HS-27A (cell line): ENCODE data around the gene CTPS2.
"Not testable (repeated sequence)": the region's sequence is repeated elsewhere in the genome, so short reads cannot be mapped to it uniquely, and the experiment has no call there.

Experiments
- DNase-seq: peaks from one replicate; pipeline ENCODE4 v3.0.0-alpha.2; 2012; ENCODE audit warnings: low read depth, missing footprints

Gene CTPS2

GRCh38 chrX:16712548-16713155, at the start of gene CTPS2:
Gene CTPS2 (minus strand): TSS chrX:16712669. CDS start chrX:16702902, 9,767 bp downstream.
- no peak for DNase-seq

GRCh38 chrX:16761500-16761899, 49.0 kb upstream of the CTPS2 start:
- DNase-seq, result not testable (repeated sequence)

- DNase-seq, result no peak
Observed at GRCh38 chrX:16756724-16757123, 44.3 kb upstream of the CTPS2 start.

DNA sequence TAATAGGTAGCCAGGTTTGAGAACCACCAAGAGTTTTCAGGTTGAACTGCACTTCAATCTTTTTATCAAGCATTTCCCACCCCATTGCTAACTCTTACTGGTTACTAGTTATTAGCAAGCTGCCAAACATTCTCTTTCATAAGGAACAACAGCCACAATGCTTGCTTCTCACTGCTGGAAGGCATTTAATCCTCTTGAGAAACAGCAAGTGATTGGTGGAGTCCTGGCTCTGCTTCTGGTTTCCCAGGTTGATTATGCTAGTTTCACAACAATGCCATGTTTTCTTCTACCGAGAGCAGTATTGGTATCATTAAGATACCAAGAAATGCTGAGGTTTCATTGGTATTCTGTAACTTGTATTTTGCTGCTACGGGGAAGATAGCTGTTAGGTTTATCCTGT, 41.5 kb upstream of the CTPS2 start:
- DNase-seq, result no peak

DNA sequence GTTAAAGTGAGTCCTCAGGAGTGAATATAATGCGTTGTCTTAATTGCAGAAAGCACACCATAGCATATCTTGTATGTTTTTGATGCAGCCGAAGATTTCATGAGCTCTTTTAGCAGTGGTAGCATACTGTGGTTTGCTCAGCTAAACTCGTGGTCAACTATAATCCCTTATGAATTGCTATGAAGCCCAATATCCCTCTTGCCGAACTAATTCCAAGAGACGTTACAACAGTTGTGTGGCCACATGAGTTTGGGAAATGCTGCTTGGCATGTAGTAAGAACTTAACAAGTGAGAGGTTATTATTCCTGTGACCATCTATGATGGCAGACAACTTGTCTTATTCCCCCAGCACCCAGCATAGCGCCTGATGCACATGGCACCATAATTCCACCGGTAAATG, 37.7 kb upstream of the CTPS2 start:
- no peak for DNase-seq

DNA sequence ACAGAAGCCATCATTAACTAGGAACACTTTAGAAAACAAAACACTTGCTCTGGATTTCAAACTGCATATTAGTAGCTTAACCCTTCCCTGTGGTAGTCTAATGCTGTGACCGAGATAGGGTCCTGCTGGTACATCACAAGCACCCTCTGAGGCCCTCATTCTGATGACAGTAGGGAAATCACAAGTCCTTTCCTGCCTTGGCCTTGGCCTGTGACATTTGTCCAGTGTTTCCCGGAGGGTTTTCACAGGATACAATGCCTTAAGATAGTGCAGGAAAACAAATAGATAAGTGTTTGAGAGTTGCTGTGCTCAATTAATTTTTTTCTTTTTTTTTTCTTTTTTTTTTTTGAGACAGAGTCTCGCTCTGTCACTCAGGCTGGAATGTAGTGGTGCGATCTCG, 36.0 kb upstream of the CTPS2 start:
- DNase-seq, result no peak

GRCh38 chrX:16745659-16746058, 33.2 kb upstream of the CTPS2 start:
- no peak for DNase-seq

- no peak for DNase-seq
Observed at GRCh38 chrX:16745102-16745501, 32.6 kb upstream of the CTPS2 start.

GRCh38 chrX:16743604-16744325, 31.3 kb upstream of the CTPS2 start:
- DNase-seq, result no peak

DNA sequence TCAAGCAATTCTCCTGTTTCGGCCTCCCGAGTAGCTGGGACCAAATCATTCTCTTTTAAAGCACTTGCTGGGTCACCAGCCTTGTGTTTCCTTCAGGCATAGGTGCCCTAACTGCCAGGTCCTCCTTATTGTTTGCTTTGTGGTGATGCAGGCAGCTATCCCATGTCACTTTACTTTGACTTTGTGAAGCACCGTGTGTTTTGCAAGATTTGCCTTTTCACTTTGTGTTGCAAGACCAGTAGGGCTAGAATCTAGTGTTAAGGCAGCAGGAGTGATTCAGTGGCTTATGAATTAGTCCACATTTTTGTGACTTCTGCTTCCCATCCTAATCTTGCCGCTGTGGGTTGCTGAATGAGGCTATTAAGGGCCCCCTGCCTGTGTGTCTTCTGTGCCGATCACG, 27.1 kb upstream of the CTPS2 start:
- DNase-seq, result no peak

GRCh38 chrX:16737024-16737423, 24.6 kb upstream of the CTPS2 start:
- DNase-seq, result no peak

- no peak for DNase-seq
Observed at GRCh38 chrX:16733013-16733412, 20.5 kb upstream of the CTPS2 start.

DNA sequence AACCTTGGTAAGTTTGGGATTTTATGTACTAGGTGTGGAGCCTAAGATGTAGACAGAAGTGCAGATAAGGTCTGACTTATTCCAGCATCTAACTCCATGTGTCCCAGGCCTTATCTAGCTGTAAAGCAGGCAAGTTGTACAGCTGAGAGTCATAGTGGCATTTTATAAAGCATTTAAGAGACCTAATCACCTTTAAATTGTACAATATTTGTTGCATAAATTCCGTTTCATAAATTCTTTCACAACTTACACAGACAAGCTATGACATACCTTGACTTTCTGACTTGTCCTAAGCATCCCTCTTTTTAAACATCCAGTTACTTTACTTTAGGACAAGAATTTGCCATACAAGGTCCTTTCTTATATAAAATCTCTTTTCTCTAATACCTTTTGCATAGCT, 18.0 kb upstream of the CTPS2 start:
- no peak for DNase-seq

GRCh38 chrX:16727637-16728036, 15.2 kb upstream of the CTPS2 start:
- DNase-seq, result no peak

- not testable (repeated sequence) for DNase-seq
Observed at GRCh38 chrX:16726347-16726988, 14.0 kb upstream of the CTPS2 start.

DNA sequence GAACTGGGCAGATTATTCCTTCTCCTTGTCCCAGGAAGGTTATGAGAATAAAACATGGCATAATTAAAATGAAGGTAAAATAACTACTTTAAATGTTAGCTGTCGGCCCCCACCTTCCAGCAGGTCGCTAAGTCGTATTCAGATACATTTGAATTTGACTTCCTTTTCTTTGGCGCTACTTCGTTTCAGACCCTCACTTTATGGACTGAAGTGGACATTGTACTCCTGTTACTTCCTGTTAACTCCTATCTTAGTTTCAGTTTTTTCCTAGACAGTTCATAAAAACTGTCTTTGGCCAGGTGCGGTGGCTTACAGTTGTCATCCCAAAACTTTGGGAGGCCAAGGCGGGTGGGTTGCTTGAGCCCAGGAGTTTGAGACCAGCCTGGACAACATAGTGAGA, 12.6 kb upstream of the CTPS2 start:
- DNase-seq, result no peak

DNA sequence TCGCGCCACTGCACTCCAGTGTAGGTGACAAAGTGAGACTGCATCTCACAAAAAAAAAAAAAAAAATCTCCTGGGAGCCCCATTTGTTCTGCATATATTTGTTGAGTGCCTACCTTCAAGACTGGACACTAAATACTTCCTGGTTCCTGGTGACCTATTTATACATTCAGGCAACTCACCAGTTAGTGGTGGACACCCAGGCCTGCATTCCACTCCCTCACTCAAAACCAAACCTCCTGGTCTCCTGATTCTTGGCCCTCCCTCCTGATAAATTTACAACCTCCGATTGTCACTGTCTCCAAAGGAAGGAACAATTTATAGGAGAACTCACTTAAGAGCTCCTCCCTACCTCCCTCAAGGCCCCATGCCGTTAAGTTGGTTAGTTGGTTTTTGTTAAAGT, 10.0 kb upstream of the CTPS2 start:
- no peak for DNase-seq

- DNase-seq, result peak; percentile 76
Observed at GRCh38 chrX:16719334-16720084, 7.0 kb upstream of the CTPS2 start, which contains the start of gene SYAP1. Gene SYAP1 (plus strand): TSS chrX:16719612. CDS start chrX:16719725, 113 bp downstream.

DNA sequence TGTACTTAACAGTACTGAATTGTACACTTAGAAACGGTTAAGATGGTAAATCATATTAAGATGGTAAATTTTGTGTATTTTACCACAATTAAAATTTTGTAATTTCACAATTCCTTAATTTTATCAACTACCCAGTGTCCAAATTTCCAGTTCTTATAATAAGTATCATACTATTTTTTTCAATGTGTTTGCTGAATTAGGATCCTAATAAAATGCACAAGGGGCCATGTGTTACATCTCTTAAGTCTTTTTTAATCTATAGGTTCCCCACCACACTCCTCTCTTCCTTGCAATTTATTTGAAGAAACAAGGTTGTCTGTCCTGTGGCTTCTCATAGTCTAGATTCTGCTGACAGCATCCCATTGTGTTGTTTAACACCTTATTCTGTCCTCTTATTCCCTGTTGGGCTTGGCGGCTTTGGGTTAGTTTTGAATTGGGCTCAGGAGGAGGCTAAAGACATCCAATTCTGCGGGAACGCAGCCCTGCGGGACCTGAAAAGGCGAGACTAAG, 6.4 kb upstream of the CTPS2 start:
- DNase-seq, result no peak

GRCh38 chrX:16716451-16716850, 4.0 kb upstream of the CTPS2 start:
- DNase-seq, result not testable (repeated sequence)

- DNase-seq, result not testable (repeated sequence)
Observed at GRCh38 chrX:16715638-16716037, 3.2 kb upstream of the CTPS2 start.

DNA sequence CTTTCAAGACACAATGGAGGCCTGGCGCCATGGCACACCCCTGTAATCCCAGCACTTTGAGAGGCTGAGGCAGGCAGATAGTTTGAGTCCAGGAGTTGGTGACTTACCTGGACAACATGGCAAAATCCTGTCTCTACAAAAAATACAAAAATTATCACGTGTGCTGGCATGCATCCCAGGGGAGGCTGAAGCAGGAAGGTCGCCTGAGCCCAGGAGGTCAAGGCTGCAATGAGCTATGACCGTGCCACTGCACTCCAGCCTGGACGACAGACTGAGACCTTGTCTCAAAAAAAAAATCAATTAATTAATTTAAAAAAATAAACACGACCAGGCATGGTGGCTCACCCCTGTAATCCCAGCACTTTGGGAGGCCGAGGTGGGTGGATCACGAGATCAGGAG, 2.0 kb upstream of the CTPS2 start:
- DNase-seq, result no peak
